22Rv1 (cell line): ENCODE measurements around the gene LAMA1.

Experiments used
- ZFX ChIP-seq: fragments of 450-650 bp; IDR thresholded peaks from 2 replicates; pipeline ENCODE4 v1.6.1; 2017; ENCODE audit warnings: antibody characterized with exemption, borderline replicate concordance
- TF ChIP-seq, protein P1 (sequence below): fragments of 450-650 bp; IDR thresholded peaks from 2 replicates; pipeline ENCODE4 v1.5.1; 2017; ENCODE audit warnings: mild to moderate bottlenecking

DNA sequence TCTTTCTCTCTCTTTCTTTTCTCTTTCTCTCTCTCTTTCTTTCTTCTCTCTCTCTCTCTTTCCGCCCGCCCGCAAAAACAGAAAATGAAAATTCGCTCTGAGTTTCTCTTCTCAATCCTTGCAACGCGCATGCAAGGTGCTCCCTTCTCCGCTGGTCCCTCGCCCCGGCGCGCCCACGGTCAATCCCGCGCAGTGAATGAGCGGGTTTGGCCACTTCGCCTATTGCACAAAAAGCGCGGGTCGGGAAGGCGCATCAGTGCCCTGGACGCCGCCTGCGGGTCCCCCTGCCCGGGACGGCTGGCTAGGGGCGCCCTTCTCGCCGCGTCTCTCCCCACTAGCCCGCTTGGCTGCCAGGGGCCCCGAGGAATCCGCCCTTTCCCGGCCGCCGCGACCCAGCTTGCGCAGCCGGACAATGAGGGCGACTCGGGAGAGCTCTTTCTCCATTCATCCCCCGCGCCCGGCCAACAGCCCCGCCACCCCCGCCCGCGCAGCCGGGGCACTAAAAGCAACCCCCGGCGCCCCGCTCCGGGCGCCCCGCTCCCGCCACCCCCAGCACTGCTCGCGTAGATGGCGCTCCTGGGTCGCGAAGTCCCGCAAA lies 706 bp downstream of the LAMA1 start:
- TF ChIP-seq, protein P1, sequence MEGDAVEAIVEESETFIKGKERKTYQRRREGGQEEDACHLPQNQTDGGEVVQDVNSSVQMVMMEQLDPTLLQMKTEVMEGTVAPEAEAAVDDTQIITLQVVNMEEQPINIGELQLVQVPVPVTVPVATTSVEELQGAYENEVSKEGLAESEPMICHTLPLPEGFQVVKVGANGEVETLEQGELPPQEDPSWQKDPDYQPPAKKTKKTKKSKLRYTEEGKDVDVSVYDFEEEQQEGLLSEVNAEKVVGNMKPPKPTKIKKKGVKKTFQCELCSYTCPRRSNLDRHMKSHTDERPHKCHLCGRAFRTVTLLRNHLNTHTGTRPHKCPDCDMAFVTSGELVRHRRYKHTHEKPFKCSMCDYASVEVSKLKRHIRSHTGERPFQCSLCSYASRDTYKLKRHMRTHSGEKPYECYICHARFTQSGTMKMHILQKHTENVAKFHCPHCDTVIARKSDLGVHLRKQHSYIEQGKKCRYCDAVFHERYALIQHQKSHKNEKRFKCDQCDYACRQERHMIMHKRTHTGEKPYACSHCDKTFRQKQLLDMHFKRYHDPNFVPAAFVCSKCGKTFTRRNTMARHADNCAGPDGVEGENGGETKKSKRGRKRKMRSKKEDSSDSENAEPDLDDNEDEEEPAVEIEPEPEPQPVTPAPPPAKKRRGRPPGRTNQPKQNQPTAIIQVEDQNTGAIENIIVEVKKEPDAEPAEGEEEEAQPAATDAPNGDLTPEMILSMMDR, result no peak
- TF ChIP-seq ZFX, result no peak
